Thoracic aorta (tissue), 2 donors: ENCODE results near the gene CDK10. TPM values are rescaled to one million over a fixed set of nuclear protein-coding genes. Genes with fewer than 3 reads are reported as not detected.

Source experiments
- ATAC-seq: fragments of 150-250 bp; one replicate; pipeline ENCODE4 v1.8.0; 2017; ENCODE audit warnings: low read depth; ENCODE audit not compliant: insufficient number of reproducible peaks, low FRiP score
- DNase-seq: peaks from one replicate; pipeline ENCODE4 v3.0.0-alpha.2; 2020; ENCODE audit warnings: low spot score
- H3K27ac ChIP-seq, 2 donors: fragments of 200-600 bp; sonication (generic); 1 replicate in 1 of 2; 2 replicates in 1 of 2; pipeline ENCODE4 v1.5.1; 2016; ENCODE audit warnings: mild to moderate bottlenecking in 2 of 2, moderate library complexity in 2 of 2
- H3K27me3 ChIP-seq: fragments of 200-600 bp; sonication (generic); replicated peaks from 2 replicates; pipeline ENCODE4 v1.6.0; 2016; ENCODE audit warnings: mild to moderate bottlenecking; ENCODE audit not compliant: insufficient read depth
- H3K36me3 ChIP-seq: fragments of 200-600 bp; sonication (generic); one replicate; pipeline ENCODE4 v1.5.1; 2016
- H3K4me1 ChIP-seq, 2 donors: fragments of 200-600 bp; sonication (generic); 1 replicate in 1 of 2; 2 replicates in 1 of 2; pipeline versions ENCODE4 v1.5.1 to v1.6.0; 2016; ENCODE audit warnings: low read depth in 2 of 2, mild to moderate bottlenecking in 1 of 2; ENCODE audit not compliant: control insufficient read depth in 1 of 2
- H3K4me3 ChIP-seq: fragments of 200-600 bp; sonication (generic); 2 replicates; pipeline ENCODE4 v1.5.1; 2016; ENCODE audit warnings: mild to moderate bottlenecking
- H3K9me3 ChIP-seq: fragments of 200-600 bp; sonication (generic); 2 replicates; pipeline ENCODE4 v1.5.1; 2016
- total RNA-seq, 2 donors: library from RNA; depleted of rRNA; stranded (reverse); fragments of >200 nt; gene quantifications; one replicate each; pipeline versions ENCODE4 v1.1.0 to v1.2.3, GENCODE V29; 2016
- TF ChIP-seq, protein P1 (sequence below): fragments of 200-600 bp; sonication (generic); IDR thresholded peaks from one replicate; pipeline ENCODE4 v1.5.1; 2019; ENCODE audit warnings: antibody characterized with exemption

The CDK10 gene
- total RNA-seq, 2 donors from 2014 or later, result 20.3 to 35.2 TPM

DNA sequence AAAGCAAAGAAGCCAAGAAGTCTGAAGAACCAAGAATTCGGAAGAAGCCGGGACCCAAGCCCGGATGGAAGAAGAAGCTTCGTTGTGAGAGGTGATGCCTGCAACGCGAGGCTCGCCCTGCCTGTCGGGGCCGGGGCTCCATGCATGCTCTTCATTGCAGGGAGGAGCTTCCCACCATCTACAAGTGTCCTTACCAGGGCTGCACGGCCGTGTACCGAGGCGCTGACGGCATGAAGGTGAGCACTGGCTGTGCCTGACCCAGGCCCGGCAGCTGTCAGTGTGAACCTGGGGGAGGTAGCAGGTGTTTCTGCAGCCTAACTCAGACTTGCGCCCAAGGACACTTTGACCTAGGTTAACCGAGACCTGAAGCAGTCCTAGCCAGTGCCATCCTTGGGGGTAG lies 46.8 kb downstream of the CDK10 start:
- H3K4me3 ChIP-seq, result no peak overlapping the region
- no peaks in the 10 kb centered on the region for H3K9me3 ChIP-seq
- ATAC-seq, result no peak
- H3K4me1 ChIP-seq, result no peaks in the 10 kb centered on the region
- peaks cover 80% of the 10 kb centered on the region for H3K36me3 ChIP-seq
- no peaks in the 10 kb centered on the region for H3K27me3 ChIP-seq
- DNase-seq, result no peak
- no peak overlapping the region for H3K27ac ChIP-seq
- TF ChIP-seq, protein P1, sequence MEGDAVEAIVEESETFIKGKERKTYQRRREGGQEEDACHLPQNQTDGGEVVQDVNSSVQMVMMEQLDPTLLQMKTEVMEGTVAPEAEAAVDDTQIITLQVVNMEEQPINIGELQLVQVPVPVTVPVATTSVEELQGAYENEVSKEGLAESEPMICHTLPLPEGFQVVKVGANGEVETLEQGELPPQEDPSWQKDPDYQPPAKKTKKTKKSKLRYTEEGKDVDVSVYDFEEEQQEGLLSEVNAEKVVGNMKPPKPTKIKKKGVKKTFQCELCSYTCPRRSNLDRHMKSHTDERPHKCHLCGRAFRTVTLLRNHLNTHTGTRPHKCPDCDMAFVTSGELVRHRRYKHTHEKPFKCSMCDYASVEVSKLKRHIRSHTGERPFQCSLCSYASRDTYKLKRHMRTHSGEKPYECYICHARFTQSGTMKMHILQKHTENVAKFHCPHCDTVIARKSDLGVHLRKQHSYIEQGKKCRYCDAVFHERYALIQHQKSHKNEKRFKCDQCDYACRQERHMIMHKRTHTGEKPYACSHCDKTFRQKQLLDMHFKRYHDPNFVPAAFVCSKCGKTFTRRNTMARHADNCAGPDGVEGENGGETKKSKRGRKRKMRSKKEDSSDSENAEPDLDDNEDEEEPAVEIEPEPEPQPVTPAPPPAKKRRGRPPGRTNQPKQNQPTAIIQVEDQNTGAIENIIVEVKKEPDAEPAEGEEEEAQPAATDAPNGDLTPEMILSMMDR, result no peak

GRCh38 chr16:89733792-89734191 lies 47.3 kb downstream of the CDK10 start:
- no peak for DNase-seq
- Histone ChIP-seq H3K9me3 (no peaks in the 10 kb centered on the region), H3K27ac (no peak overlapping the region), H3K4me3 (no peak overlapping the region), H3K36me3 (peaks cover 82% of the 10 kb centered on the region), H3K27me3 (no peaks in the 10 kb centered on the region), H3K4me1 (no peaks in the 10 kb centered on the region)
- TF ChIP-seq, protein P1, result no peak
- no peak for ATAC-seq

DNA sequence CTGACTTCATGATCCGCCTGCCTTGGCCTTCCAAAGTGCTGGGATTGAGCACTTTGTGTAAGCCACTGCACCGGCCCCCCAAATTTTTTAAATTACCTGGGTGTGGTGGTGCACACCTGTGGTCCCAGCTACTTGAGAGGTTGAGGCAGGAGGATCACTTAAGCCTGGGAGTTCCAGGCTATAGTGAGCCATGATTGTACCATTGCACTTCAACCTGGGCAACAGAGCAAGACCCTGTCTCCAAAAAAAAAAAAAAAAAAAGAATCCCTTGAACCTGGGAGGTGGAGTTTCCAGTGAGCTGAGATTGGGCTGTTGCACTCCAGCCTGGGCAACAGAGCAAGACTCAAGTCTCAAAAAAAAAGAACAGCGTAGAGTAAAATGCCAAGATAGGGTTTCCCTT lies 50.1 kb downstream of the CDK10 start:
- no peaks in the 10 kb centered on the region for H3K4me1 ChIP-seq
- DNase-seq (no peak), ATAC-seq (no peak)
- peaks cover 75% of the 10 kb centered on the region for H3K36me3 ChIP-seq
- H3K4me3 ChIP-seq, result no peak overlapping the region
- H3K27me3 ChIP-seq, result no peaks in the 10 kb centered on the region
- TF ChIP-seq, protein P1, result no peak
- H3K9me3 ChIP-seq, result no peaks in the 10 kb centered on the region
- no peak overlapping the region for H3K27ac ChIP-seq

GRCh38 chr16:89737341-89738071 lies 51.0 kb downstream of the CDK10 start:
- Histone ChIP-seq H3K9me3 (no peaks in the 10 kb centered on the region), H3K4me3 (no peak overlapping the region), H3K27ac (no peak overlapping the region), H3K27me3 (no peaks in the 10 kb centered on the region), H3K36me3 (peaks cover 69% of the 10 kb centered on the region), H3K4me1 (no peaks in the 10 kb centered on the region)
- TF ChIP-seq, protein P1, result no peak
- ATAC-seq (no peak), DNase-seq (no peak)

DNA sequence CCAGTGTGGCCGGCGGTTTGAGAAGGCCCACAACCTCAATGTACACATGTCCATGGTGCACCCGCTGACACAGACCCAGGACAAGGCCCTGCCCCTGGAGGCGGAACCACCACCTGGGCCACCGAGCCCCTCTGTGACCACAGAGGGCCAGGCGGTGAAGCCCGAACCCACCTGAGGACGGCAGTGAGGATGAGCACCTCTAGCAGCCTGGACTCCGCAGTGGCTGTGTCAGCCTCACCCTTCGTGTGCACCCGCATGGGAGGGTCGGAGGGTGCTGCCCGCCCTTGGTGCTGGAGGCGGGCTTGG lies 51.5 kb downstream of the CDK10 start:
- H3K36me3 ChIP-seq, result peaks cover 64% of the 10 kb centered on the region
- no peak overlapping the region for H3K4me3 ChIP-seq
- H3K27ac ChIP-seq, result no peak overlapping the region
- TF ChIP-seq, protein P1, result no peak
- H3K4me1 ChIP-seq, result no peaks in the 10 kb centered on the region
- no peaks in the 10 kb centered on the region for H3K9me3 ChIP-seq
- no peaks in the 10 kb centered on the region for H3K27me3 ChIP-seq
- DNase-seq, result no peak
- ATAC-seq, result no peak
